Activated T-helper 2 cell treated with anti-CD3 and anti-CD28 coated beads, Interferon-gamma antibody, Interleukin-2, Interleukin-4, amounts not matched to agents 10 μg/mL and 5 μg/mL and 100 μg/mL, durations not matched to agents 14 hours and 24 hours and 36 hours (primary cell): ENCODE measurements around the gene PDE8B. TPM values are rescaled to one million over a fixed set of nuclear protein-coding genes. Genes with fewer than 3 reads are reported as not detected.

ENCODE experiments used
- DNase-seq: peaks from one replicate; pipeline ENCODE4 v3.0.0; 2021; ENCODE audit warnings: low spot score
- H3K27ac Mint-ChIP-seq: one replicate; pipeline ENCODE4 v1.8.0; 2021; ENCODE audit warnings: mixed read lengths
- H3K27me3 Mint-ChIP-seq: one replicate; pipeline ENCODE4 v1.8.0; 2021; ENCODE audit warnings: low read depth, mixed read lengths
- H3K36me3 Mint-ChIP-seq: one replicate; pipeline ENCODE4 v1.8.0; 2021; ENCODE audit warnings: low read depth, mixed read lengths
- H3K4me1 Mint-ChIP-seq: one replicate; pipeline ENCODE4 v1.8.0; 2021; ENCODE audit warnings: low read depth, mixed read lengths
- H3K4me3 Mint-ChIP-seq: one replicate; pipeline ENCODE4 v1.8.0; 2021; ENCODE audit warnings: low read depth, mild to moderate bottlenecking, moderate library complexity, mixed read lengths
- H3K9me3 Mint-ChIP-seq: one replicate; pipeline ENCODE4 v1.8.0; 2021; ENCODE audit warnings: mixed read lengths
- intact Hi-C: fragments of 100-400 bp; cut with micrococcal nuclease; formaldehyde crosslinking; loops from one replicate; pipeline ENCODE4 v1.15.1; 2023
- total RNA-seq: library from RNA; stranded (reverse); gene quantifications from 2 replicates; pipeline ENCODE4 v1.2.3, GENCODE V29; 2022

PDE8B gene
- total RNA-seq, 1 donor from 2014 or later, result 0.05 TPM

DNA sequence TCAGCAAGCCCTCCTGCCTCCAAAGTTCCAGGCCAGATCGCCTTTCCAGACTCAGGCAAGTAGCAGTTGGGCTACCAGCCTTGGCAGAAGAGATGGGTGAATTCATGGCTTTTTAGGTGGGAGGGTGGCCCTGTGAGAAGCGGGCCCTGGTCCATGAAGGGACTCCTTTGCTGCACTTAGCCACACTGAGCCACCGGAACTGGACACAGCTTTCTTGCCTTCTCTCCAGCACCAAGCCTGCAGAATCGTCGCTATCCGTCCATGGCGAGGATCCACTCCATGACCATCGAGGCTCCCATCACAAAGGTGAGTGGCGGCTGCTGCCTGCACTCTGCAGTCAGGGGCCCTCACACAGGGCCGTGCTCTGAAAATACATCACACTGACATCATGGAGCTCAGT lies 196.7 kb downstream of the PDE8B start:
- H3K27me3 Mint-ChIP-seq, result peaks cover 16% of the 10 kb centered on the region
- H3K9me3 Mint-ChIP-seq, result no peaks in the 10 kb centered on the region
- intact Hi-C loops, result no loop called here
- H3K4me1 Mint-ChIP-seq, result peaks cover 2% of the 10 kb centered on the region
- no peaks in the 10 kb centered on the region for H3K36me3 Mint-ChIP-seq
- no peak for DNase-seq
- no peak overlapping the region for H3K27ac Mint-ChIP-seq
- no peak overlapping the region for H3K4me3 Mint-ChIP-seq

DNA sequence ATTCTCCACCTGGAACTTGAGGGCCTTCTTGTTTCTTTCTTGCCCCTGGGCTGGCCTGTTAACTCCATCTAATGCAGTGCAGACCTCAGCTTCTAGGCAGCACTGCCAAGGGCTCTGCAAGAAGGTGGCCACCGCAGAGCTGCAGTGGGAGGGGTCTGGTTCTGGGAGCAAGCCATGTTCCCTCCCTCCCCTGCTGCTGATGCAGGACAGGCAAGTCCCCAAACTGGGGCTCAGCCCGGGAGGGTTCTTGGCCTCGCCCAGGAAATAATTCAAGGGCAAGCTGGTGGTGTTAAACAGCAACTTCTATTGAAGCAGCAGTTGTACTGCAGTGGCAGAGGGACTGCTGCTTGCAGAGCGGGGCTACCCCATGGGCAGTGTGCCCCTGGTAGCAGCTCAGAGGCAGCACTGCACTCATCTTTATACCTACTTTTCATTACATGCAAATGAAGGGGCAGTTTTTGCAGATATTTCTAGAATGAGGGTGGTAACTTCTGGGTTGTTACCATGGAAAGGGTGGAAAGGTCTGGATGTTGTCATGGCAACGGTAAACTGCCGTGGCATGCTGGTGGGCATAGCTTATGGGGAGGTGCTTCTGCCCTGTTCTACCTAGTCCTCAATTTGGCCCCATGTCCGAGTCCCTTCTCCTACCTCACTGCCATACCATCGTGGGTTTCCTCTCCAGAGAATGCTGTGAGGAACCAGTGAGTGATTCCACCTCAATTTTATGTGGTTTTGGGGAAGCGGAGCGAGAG lies 199.6 kb downstream of the PDE8B start:
- Mint-ChIP-seq H3K4me1 (peaks cover 2% of the 10 kb centered on the region), H3K27ac (no peak overlapping the region), H3K9me3 (no peaks in the 10 kb centered on the region), H3K27me3 (peaks cover 18% of the 10 kb centered on the region), H3K4me3 (no peak overlapping the region), H3K36me3 (no peaks in the 10 kb centered on the region)
- DNase-seq, result no peak
- intact Hi-C loops, result no loop called here

- no peak for DNase-seq
- H3K4me1 Mint-ChIP-seq, result no peaks in the 10 kb centered on the region
- no peaks in the 10 kb centered on the region for H3K36me3 Mint-ChIP-seq
- H3K27me3 Mint-ChIP-seq, result peaks cover 11% of the 10 kb centered on the region
- intact Hi-C loops, result no loop called here
- H3K4me3 Mint-ChIP-seq, result no peak overlapping the region
- no peak overlapping the region for H3K27ac Mint-ChIP-seq
- no peaks in the 10 kb centered on the region for H3K9me3 Mint-ChIP-seq
These were observed 202.6 kb downstream of the PDE8B start for GRCh38 chr5:77413049-77413448.

DNA sequence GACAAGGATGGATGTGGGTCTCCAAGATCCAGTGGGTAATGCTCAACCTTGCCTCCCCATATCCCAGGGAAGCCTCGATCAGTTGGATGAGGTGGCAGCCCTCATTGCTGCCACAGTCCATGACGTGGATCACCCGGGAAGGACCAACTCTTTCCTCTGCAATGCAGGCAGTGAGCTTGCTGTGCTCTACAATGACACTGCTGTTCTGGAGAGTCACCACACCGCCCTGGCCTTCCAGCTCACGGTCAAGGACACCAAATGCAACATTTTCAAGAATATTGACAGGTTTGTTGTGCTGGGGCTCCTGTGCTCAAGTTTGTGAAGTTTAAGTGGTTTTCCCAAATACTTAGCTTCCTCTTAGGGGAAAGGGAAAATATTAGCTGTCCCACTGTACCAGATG lies 207.7 kb downstream of the PDE8B start:
- Mint-ChIP-seq H3K9me3 (peaks cover 2% of the 10 kb centered on the region), H3K4me3 (no peak overlapping the region), H3K4me1 (no peaks in the 10 kb centered on the region), H3K27ac (no peak overlapping the region), H3K36me3 (peaks cover 1% of the 10 kb centered on the region), H3K27me3 (no peaks in the 10 kb centered on the region)
- intact Hi-C loops, result no loop called here
- no peak for DNase-seq

GRCh38 chr5:77418601-77419581 lies 208.4 kb downstream of the PDE8B start:
- Mint-ChIP-seq H3K27ac (no peak overlapping the region), H3K4me3 (no peak overlapping the region), H3K4me1 (peaks cover 2% of the 10 kb centered on the region), H3K27me3 (no peaks in the 10 kb centered on the region), H3K36me3 (peaks cover 6% of the 10 kb centered on the region), H3K9me3 (peaks cover 4% of the 10 kb centered on the region)
- intact Hi-C loops, result no loop called here
- DNase-seq, result no peak

GRCh38 chr5:77419644-77420582 lies 209.4 kb downstream of the PDE8B start:
- peaks cover 4% of the 10 kb centered on the region for H3K4me1 Mint-ChIP-seq

DNA sequence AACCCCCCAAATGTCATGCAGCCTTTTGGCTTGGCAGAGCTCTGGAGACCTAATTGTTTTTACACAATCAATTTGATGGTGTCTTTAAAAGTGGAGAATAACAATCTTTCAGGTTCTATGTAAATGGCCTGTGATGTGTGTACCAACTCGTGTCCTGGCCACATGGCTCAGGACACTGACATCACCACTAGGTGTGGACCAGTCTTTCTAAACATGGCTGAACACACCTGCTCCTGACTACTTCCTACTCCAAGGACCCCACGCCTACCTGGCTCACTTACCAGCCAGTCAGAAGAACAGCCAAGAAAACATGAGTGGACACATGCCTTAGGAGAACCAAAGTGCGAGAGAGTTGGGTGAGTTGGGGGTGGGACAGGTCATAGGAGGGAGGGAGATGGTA lies 210.5 kb downstream of the PDE8B start:
- DNase-seq, result no peak
- peaks cover 4% of the 10 kb centered on the region for H3K9me3 Mint-ChIP-seq
- H3K27ac Mint-ChIP-seq, result no peak overlapping the region
- H3K27me3 Mint-ChIP-seq, result no peaks in the 10 kb centered on the region
- H3K4me1 Mint-ChIP-seq, result peaks cover 8% of the 10 kb centered on the region
- peaks cover 10% of the 10 kb centered on the region for H3K36me3 Mint-ChIP-seq
- intact Hi-C loops, result no loop called here
- no peak overlapping the region for H3K4me3 Mint-ChIP-seq

More at GRCh38 chr5:77419644-77420582, 209.4 kb downstream of the PDE8B start:
- peaks cover 4% of the 10 kb centered on the region for H3K9me3 Mint-ChIP-seq
- no peak overlapping the region for H3K27ac Mint-ChIP-seq
- no peak overlapping the region for H3K4me3 Mint-ChIP-seq
- intact Hi-C loops, result no loop called here
- no peaks in the 10 kb centered on the region for H3K27me3 Mint-ChIP-seq
- DNase-seq, result no peak
- H3K36me3 Mint-ChIP-seq, result peaks cover 10% of the 10 kb centered on the region

DNA sequence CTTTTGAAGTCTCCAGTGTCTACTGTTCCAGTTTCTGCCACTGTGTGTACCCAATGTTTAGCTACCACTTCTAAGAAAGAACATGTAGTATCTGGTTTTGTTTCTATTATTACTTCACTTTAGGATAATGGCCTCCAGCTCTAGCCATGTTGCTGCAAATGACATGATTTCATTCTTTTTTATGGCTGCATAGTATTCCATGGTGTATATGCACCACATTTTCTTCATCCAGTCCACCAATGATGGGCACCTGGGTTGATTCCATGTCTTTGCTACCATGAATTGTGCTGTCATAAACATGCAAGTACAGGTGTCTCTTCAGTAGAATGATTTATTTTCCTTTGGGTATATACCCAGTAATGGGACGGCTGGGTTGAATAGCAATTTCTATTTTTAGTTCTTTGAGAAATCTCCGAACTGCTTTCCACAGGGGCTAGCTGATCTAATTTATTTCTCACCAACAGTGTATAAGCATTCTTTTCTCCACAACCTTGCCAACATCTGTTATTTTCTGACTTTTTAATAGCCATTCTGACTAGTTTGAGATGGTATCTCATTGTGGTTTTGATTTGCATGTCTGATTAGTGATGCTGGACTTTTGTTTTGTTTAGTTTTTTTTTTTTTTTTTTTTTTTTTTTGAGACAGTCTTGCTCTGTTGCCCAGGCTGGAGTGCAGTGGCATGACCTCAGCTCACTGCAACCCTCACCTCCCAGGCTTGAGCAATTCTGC lies 212.7 kb downstream of the PDE8B start:
- Mint-ChIP-seq H3K4me1 (peaks cover 9% of the 10 kb centered on the region), H3K27me3 (no peaks in the 10 kb centered on the region), H3K36me3 (peaks cover 14% of the 10 kb centered on the region), H3K4me3 (no peak overlapping the region), H3K9me3 (peaks cover 4% of the 10 kb centered on the region), H3K27ac (no peak overlapping the region)
- DNase-seq, result no peak
- intact Hi-C loops, result no loop called here

DNA sequence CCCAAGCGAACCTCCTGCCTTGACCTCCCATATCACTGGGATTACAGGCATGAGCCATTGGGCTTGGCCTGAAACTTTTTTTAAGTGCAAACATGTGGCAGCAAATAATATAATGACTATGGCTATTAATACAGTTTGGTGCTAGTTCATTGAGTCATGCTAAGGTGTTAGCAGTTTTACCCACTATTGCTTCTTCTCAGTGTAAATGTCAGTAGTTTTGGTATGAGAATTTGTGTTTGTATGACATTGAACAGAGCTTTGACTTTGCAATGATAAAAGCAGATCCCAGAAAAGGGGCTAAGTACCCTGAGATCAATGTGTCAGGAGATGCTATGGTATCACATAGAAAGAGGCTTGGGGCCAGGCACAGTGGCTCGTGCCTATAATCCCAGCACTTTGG lies 214.4 kb downstream of the PDE8B start:
- Mint-ChIP-seq H3K36me3 (peaks cover 17% of the 10 kb centered on the region), H3K4me3 (no peak overlapping the region), H3K4me1 (peaks cover 13% of the 10 kb centered on the region), H3K27ac (no peak overlapping the region), H3K27me3 (no peaks in the 10 kb centered on the region), H3K9me3 (peaks cover 4% of the 10 kb centered on the region)
- intact Hi-C loops, result no loop called here
- DNase-seq, result no peak

DNA sequence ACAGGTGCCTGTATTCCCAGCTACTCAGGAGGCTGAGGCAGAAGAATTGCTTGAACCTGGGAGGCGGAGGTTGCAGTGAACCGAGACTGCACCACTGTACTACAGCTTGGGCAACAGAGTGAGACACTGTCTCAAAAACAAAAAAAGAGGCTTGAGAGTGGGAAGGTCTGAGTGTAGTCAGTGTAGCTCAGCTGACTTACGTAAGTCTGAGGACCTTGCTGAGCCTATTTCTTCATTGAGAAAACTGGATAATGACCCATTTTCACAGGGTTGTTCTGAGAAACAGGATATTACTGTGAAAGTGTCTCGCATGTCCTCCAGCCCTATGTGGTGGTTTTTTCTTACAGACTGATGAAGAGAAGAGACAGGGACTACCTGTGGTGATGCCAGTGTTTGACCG lies 214.9 kb downstream of the PDE8B start:
- H3K36me3 Mint-ChIP-seq, result peaks cover 21% of the 10 kb centered on the region
- no peak overlapping the region for H3K4me3 Mint-ChIP-seq
- no peak for DNase-seq
- peaks cover 4% of the 10 kb centered on the region for H3K9me3 Mint-ChIP-seq
- intact Hi-C loops, result no loop called here
- H3K27me3 Mint-ChIP-seq, result no peaks in the 10 kb centered on the region
- peaks cover 13% of the 10 kb centered on the region for H3K4me1 Mint-ChIP-seq
- H3K27ac Mint-ChIP-seq, result no peak overlapping the region

- Mint-ChIP-seq H3K4me3 (no peak overlapping the region), H3K9me3 (peaks cover 4% of the 10 kb centered on the region), H3K27ac (no peak overlapping the region), H3K36me3 (peaks cover 28% of the 10 kb centered on the region), H3K4me1 (peaks cover 15% of the 10 kb centered on the region), H3K27me3 (no peaks in the 10 kb centered on the region)
- DNase-seq, result no peak
- intact Hi-C loops, result no loop called here
These were observed 215.6 kb downstream of the PDE8B start for GRCh38 chr5:77425998-77426659.
